Loucy (cell line): ENCODE measurements around the gene PRSS57.

Experiments used
- H2AFZ ChIP-seq: fragments of 200-600 bp; sonication (generic); 2 replicates; pipeline ENCODE4 v1.6.0; 2016; ENCODE audit warnings: antibody characterized with exemption, mild to moderate bottlenecking, low read length, moderate library complexity
- H3F3A ChIP-seq: fragments of 200-600 bp; 2 replicates; pipeline ENCODE4 v1.6.0; 2016; ENCODE audit warnings: antibody characterized with exemption, low read depth, mild to moderate bottlenecking
- H3K27me3 ChIP-seq: fragments of 200-600 bp; sonication (generic); 2 replicates; pipeline ENCODE4 v1.6.1; 2014; ENCODE audit warnings: low read length, mild to moderate bottlenecking; ENCODE audit not compliant: insufficient read depth, poor library complexity, severe bottlenecking
- H3K36me3 ChIP-seq: fragments of 200-600 bp; sonication (generic); 2 replicates; pipeline ENCODE4 v1.6.1; 2016; ENCODE audit warnings: low read length; ENCODE audit not compliant: insufficient read depth
- H3K4me1 ChIP-seq: fragments of 200-600 bp; sonication (generic); 2 replicates; pipeline ENCODE4 v1.5.1; 2014; ENCODE audit warnings: low read length, mild to moderate bottlenecking; ENCODE audit not compliant: insufficient read depth, poor library complexity, severe bottlenecking
- H3K4me2 ChIP-seq: fragments of 200-600 bp; sonication (generic); 2 replicates; pipeline ENCODE4 v1.6.0; 2014; ENCODE audit warnings: antibody characterized with exemption, low read length, low read depth, mild to moderate bottlenecking; ENCODE audit not compliant: poor library complexity, severe bottlenecking
- H3K4me3 ChIP-seq: fragments of 200-600 bp; sonication (generic); 2 replicates; pipeline ENCODE4 v1.5.1; 2014; ENCODE audit warnings: low read length, mild to moderate bottlenecking, mixed read lengths; ENCODE audit not compliant: poor library complexity, severe bottlenecking
- H3K79me2 ChIP-seq: fragments of 200-600 bp; sonication (generic); 2 replicates; pipeline ENCODE4 v1.6.1; 2014; ENCODE audit warnings: low read length; ENCODE audit not compliant: insufficient read depth
- H3K9ac ChIP-seq: fragments of 200-600 bp; sonication (generic); 2 replicates; pipeline ENCODE4 v1.6.0; 2014; ENCODE audit warnings: mild to moderate bottlenecking, low read depth, low read length, moderate library complexity; ENCODE audit not compliant: poor library complexity, severe bottlenecking
- H3K9me2 ChIP-seq: fragments of 200-600 bp; sonication (generic); replicated peaks from 2 replicates; pipeline ENCODE4 v1.6.1; 2016; ENCODE audit warnings: low read depth, low read length, mixed read lengths
- H3K9me3 ChIP-seq: fragments of 200-600 bp; sonication (generic); 2 replicates; pipeline ENCODE4 v1.6.1; 2014; ENCODE audit warnings: mild to moderate bottlenecking, antibody characterized with exemption, low read length, low read depth; ENCODE audit not compliant: insufficient read depth
- H4K20me1 ChIP-seq: fragments of 200-600 bp; sonication (generic); 2 replicates; pipeline ENCODE4 v1.6.0; 2014; ENCODE audit warnings: antibody characterized with exemption, low read length, mild to moderate bottlenecking; ENCODE audit not compliant: insufficient read depth, poor library complexity, severe bottlenecking
- EZH2phosphoT487 ChIP-seq: fragments of 200-600 bp; IDR thresholded peaks from 2 replicates; pipeline ENCODE4 v1.6.1; 2018; ENCODE audit warnings: antibody characterized with exemption, mild to moderate bottlenecking, moderate library complexity, borderline replicate concordance
- TF ChIP-seq, protein P1 (sequence below): fragments of 200-600 bp; sonication (generic); conservative IDR thresholded peaks from 2 replicates; pipeline ENCODE4 v1.5.1; 2014; ENCODE audit warnings: mild to moderate bottlenecking, antibody characterized with exemption, low read length

PRSS57 gene

DNA sequence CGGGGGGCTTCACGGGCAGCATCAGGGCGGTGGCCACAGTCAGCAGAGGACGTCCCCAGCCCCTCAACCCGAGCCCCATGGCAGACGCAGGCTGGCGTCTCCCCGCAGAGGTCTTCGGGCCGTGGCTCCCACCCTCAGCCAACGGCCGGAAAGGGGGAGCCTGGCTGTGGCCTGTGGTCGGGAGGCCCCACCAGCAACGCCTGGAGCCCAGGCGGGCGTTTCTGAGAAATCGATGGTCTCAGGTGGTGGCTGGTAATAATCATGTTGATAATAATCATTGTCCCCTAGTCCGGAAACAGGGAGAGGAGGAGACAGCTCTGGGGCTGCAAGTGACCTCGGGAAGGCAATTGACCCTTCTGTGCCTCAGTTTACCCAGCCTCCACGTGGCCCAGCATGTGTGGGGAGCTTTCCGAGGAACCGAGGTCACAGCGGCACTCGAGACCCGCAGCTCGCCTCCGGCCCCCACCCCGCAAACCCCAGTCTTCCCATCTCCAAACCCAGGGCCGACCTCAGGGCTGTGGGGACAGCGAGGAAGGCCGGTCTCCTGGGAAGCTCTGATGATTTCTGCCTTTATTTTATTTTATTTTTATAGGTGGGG lies at the start of gene PRSS57:
PRSS57 (minus strand) TSS at position 101 of the 598 bp plus-strand sequence; CDS start at position 79, 22 bp downstream.
- H4K20me1 ChIP-seq: no peaks in the 10 kb centered on the region
- peaks cover 24% of the 10 kb centered on the region for H3K79me2 ChIP-seq
- no peaks in the 10 kb centered on the region for H3K27me3 ChIP-seq
- peak within 1 kb of the TSS; percentile 93 for H3K9ac ChIP-seq
- H3K9me3 ChIP-seq: no peaks in the 10 kb centered on the region
- peak within 1 kb of the TSS; percentile 77 for H3K4me3 ChIP-seq
- no peaks in the 10 kb centered on the region for H3F3A ChIP-seq
- no peaks in the 10 kb centered on the region for H3K36me3 ChIP-seq
- H3K4me1 ChIP-seq: peaks cover 17% of the 10 kb centered on the region
- H3K4me2 ChIP-seq: peak within 1 kb of the TSS; percentile 88
- H3K9me2 ChIP-seq: no peaks in the 10 kb centered on the region
- H2AFZ ChIP-seq: peak within 1 kb of the TSS; percentile 46
- TF ChIP-seq EZH2phosphoT487: no peak
- TF ChIP-seq, protein P1, sequence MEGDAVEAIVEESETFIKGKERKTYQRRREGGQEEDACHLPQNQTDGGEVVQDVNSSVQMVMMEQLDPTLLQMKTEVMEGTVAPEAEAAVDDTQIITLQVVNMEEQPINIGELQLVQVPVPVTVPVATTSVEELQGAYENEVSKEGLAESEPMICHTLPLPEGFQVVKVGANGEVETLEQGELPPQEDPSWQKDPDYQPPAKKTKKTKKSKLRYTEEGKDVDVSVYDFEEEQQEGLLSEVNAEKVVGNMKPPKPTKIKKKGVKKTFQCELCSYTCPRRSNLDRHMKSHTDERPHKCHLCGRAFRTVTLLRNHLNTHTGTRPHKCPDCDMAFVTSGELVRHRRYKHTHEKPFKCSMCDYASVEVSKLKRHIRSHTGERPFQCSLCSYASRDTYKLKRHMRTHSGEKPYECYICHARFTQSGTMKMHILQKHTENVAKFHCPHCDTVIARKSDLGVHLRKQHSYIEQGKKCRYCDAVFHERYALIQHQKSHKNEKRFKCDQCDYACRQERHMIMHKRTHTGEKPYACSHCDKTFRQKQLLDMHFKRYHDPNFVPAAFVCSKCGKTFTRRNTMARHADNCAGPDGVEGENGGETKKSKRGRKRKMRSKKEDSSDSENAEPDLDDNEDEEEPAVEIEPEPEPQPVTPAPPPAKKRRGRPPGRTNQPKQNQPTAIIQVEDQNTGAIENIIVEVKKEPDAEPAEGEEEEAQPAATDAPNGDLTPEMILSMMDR: no peak

DNA sequence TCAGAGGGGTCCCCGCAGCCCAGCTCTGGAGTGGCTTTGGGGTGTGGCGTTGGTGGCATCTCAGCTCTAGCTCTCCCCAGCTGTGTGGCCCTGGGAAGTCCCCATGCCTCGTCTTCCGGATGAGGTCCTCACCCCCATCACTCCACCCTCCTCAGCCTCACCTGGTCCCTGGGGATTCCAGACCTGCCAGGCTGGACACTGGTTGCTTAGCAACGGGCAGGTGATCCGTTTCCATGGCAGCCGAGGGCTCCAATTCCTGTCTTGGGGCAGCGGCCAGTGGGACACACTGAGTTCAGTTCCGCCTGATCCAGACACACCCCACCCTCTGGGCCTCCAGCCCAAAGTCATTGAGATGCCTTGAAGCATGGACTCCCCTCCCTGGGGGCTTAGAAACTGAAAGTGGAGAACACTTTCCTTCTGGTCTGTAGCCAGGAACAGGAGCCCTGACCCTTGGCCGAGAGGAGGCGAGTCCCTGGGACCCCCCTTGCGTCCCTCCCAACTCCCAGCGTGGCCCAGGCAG lies 48.0 kb upstream of the PRSS57 start:
- H3F3A ChIP-seq: no peaks in the 10 kb centered on the region
- no peaks in the 10 kb centered on the region for H3K27me3 ChIP-seq
- no peaks in the 10 kb centered on the region for H4K20me1 ChIP-seq
- H3K36me3 ChIP-seq: no peaks in the 10 kb centered on the region
- no peaks in the 10 kb centered on the region for H3K9me2 ChIP-seq
- no peak for TF ChIP-seq EZH2phosphoT487
- TF ChIP-seq, protein P1: no peak
- H3K9ac ChIP-seq: no peak overlapping the region
- H3K79me2 ChIP-seq: no peaks in the 10 kb centered on the region
- no peak overlapping the region for H3K4me2 ChIP-seq
- no peaks in the 10 kb centered on the region for H3K4me1 ChIP-seq
- no peaks in the 10 kb centered on the region; the same call in 1 of the 2 replicates for H3K9me3 ChIP-seq
- no peak overlapping the region for H3K4me3 ChIP-seq
- no peak overlapping the region for H2AFZ ChIP-seq

DNA sequence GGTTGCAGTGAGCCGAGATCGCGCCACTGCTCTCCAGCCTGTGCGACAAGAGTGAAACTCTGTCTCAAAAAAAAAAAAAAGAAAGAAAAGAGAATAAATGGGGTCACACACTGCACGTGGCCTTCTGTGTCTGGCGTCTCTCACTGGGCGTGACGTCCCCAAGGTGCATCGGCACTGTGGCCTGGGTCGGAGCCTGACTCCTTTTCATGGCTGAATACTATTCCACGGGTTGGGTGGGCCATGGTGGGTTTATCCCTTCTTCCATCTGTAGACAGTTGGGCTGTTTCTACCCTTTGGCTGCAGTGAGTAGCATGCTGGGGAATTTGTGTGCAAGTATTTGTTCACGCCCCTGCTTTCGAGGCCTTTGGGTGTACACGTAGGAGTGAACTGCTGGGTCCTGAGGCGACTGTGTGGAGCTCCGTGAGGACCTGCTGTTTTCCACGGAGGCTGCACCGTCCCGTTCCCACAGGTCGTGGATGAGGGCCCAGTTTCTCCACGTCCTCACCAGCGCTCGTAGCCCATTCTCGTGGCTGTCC lies 47.4 kb upstream of the PRSS57 start:
- Histone ChIP-seq H3K4me2 (no peak overlapping the region), H4K20me1 (no peaks in the 10 kb centered on the region), H3F3A (no peaks in the 10 kb centered on the region), H2AFZ (no peak overlapping the region), H3K4me3 (no peak overlapping the region), H3K79me2 (no peaks in the 10 kb centered on the region), H3K36me3 (no peaks in the 10 kb centered on the region), H3K4me1 (no peaks in the 10 kb centered on the region), H3K27me3 (no peaks in the 10 kb centered on the region), H3K9me3 (no peaks in the 10 kb centered on the region; the same call in 1 of the 2 replicates), H3K9me2 (no peaks in the 10 kb centered on the region), H3K9ac (no peak overlapping the region)
- TF ChIP-seq, protein P1: no peak
- TF ChIP-seq EZH2phosphoT487: no peak
